Astrocyte (in vitro differentiated cells and primary cell): ENCODE results near the gene SLC24A4.

Source experiments
- EZH2 ChIP-seq: IDR thresholded peaks from 2 replicates; pipeline ENCODE4 v1.6.1; 2012; ENCODE audit warnings: mild to moderate bottlenecking, low read length, inconsistent platforms; ENCODE audit not compliant: insufficient read depth
- TF ChIP-seq, protein P1 (sequence below): IDR thresholded peaks from 2 replicates; pipeline ENCODE4 v1.5.1; 2011; ENCODE audit warnings: low read depth, mild to moderate bottlenecking, inconsistent platforms, low read length, moderate library complexity; ENCODE audit not compliant: insufficient read depth

GRCh38 chr14:92523752-92524151 lies 200.8 kb downstream of the SLC24A4 start:
- TF ChIP-seq, protein P1, sequence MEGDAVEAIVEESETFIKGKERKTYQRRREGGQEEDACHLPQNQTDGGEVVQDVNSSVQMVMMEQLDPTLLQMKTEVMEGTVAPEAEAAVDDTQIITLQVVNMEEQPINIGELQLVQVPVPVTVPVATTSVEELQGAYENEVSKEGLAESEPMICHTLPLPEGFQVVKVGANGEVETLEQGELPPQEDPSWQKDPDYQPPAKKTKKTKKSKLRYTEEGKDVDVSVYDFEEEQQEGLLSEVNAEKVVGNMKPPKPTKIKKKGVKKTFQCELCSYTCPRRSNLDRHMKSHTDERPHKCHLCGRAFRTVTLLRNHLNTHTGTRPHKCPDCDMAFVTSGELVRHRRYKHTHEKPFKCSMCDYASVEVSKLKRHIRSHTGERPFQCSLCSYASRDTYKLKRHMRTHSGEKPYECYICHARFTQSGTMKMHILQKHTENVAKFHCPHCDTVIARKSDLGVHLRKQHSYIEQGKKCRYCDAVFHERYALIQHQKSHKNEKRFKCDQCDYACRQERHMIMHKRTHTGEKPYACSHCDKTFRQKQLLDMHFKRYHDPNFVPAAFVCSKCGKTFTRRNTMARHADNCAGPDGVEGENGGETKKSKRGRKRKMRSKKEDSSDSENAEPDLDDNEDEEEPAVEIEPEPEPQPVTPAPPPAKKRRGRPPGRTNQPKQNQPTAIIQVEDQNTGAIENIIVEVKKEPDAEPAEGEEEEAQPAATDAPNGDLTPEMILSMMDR: no peak
- TF ChIP-seq EZH2: no peak
